GM18519 (cell line): Measurements from ENCODE around the gene OPCML.

Source experiments
- ATAC-seq: cut with Tn5 transposase; IDR thresholded peaks from one replicate; pipeline ENCODE4 v1.9.1; 2021; ENCODE audit warnings: mild to moderate bottlenecking, moderate library complexity; ENCODE audit not compliant: unreplicated experiment, low FRiP score

The OPCML gene

GRCh38 chr11:133204158-133204557 is 328.1 kb downstream of the OPCML start:
- no peak for ATAC-seq

GRCh38 chr11:133202816-133203215 is 329.5 kb downstream of the OPCML start:
- no peak for ATAC-seq

- ATAC-seq = no peak
Observed at GRCh38 chr11:133198438-133198837, 333.9 kb downstream of the OPCML start.

- no peak for ATAC-seq
Observed at GRCh38 chr11:133197425-133197824, 334.9 kb downstream of the OPCML start.

- ATAC-seq = no peak
Observed at GRCh38 chr11:133191931-133192330, 340.4 kb downstream of the OPCML start.

GRCh38 chr11:133181667-133182066 is 350.6 kb downstream of the OPCML start:
- ATAC-seq = no peak

GRCh38 chr11:133181066-133181465 is 351.2 kb downstream of the OPCML start:
- no peak for ATAC-seq

- ATAC-seq = no peak
Observed at GRCh38 chr11:133180201-133180600, 352.1 kb downstream of the OPCML start.

- no peak for ATAC-seq
Observed at GRCh38 chr11:133176748-133177147, 355.6 kb downstream of the OPCML start.

- peak; percentile 81 for ATAC-seq
Observed at GRCh38 chr11:133175103-133175502, 357.2 kb downstream of the OPCML start.

- no peak for ATAC-seq
Observed at GRCh38 chr11:133173810-133174412, 358.4 kb downstream of the OPCML start.

- ATAC-seq = no peak
Observed at GRCh38 chr11:133172349-133172748, 360.0 kb downstream of the OPCML start.

- no peak for ATAC-seq
Observed at GRCh38 chr11:133171374-133171773, 360.9 kb downstream of the OPCML start.

- ATAC-seq = no peak
Observed at GRCh38 chr11:133168016-133168415, 364.3 kb downstream of the OPCML start.

- ATAC-seq = no peak
Observed at GRCh38 chr11:133166662-133167061, 365.6 kb downstream of the OPCML start.

GRCh38 chr11:133164986-133165385 is 367.3 kb downstream of the OPCML start:
- ATAC-seq = no peak

- peak; percentile 61 for ATAC-seq
Observed at GRCh38 chr11:133163463-133164419, 368.6 kb downstream of the OPCML start.

GRCh38 chr11:133162227-133162626 is 370.1 kb downstream of the OPCML start:
- ATAC-seq = no peak

GRCh38 chr11:133160754-133161153 is 371.5 kb downstream of the OPCML start:
- no peak for ATAC-seq

GRCh38 chr11:133156986-133157745 is 375.1 kb downstream of the OPCML start:
- no peak for ATAC-seq

GRCh38 chr11:133154781-133155180 is 377.5 kb downstream of the OPCML start:
- no peak for ATAC-seq
